Activated CD4-positive, alpha-beta T cell treated with anti-CD3 and anti-CD28 coated beads, Interleukin-10, Interleukin-2, amounts not matched to agents 100 ng/mL and 50 ng/mL, durations not matched to agents 16 hours and 8 hours (primary cell): ENCODE data around the gene RBFA.
"Not testable (repeated sequence)": the region's sequence is repeated elsewhere in the genome, so short reads cannot be mapped to it uniquely, and the experiment has no call there.

ENCODE experiments used
- DNase-seq: peaks from one replicate; pipeline ENCODE4 v3.0.0-alpha.2; 2020

The RBFA gene, protein sequence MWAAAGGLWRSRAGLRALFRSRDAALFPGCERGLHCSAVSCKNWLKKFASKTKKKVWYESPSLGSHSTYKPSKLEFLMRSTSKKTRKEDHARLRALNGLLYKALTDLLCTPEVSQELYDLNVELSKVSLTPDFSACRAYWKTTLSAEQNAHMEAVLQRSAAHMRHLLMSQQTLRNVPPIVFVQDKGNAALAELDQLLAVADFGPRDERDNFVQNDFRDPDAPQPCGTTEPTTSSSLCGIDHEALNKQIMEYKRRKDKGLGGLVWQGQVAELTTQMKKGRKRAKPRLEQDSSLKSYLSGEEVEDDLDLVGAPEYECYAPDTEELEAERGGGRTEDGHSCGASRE

DNA sequence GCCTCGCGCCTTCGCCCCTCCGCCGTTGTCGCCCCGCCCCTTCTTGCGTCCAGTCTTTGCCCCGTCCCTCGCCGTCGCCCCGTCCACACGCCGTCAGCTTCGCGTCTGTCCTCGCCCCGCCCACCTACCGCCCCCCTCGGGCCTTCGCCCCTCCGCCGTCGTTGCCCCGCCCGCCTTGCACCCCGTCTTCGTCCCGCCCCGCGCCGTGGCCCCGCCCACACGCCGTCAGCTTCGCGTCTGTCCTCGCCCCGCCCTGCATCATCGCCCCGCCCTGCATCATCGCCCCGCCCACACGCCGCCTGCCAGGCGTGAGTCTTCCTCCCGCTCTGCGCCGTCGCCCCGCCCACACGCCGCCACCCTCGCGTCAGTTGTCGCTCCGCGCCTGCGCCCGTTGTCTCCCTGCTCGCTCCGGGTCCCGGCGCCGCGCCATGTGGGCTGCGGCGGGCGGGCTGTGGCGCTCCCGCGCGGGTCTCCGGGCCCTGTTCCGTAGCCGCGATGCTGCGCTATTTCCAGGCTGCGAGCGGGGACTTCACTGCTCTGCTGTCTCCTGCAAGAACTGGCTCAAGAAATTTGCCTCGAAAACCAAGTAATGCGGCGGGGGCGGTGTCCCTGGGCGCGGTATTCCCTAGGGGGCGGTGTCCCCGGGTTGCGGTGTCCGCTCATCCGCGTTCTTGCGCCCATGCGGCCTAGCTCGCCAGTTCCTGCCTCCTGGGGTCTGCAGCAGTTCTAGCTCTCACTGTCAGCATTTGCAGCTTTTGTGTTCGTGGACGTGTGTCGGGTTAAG is at the start of gene RBFA:
TSS of gene RBFA (plus strand) at position 367 of the 784 bp plus-strand sequence. CDS start at position 429, 62 bp downstream.
- peak; percentile 98 for DNase-seq

DNA sequence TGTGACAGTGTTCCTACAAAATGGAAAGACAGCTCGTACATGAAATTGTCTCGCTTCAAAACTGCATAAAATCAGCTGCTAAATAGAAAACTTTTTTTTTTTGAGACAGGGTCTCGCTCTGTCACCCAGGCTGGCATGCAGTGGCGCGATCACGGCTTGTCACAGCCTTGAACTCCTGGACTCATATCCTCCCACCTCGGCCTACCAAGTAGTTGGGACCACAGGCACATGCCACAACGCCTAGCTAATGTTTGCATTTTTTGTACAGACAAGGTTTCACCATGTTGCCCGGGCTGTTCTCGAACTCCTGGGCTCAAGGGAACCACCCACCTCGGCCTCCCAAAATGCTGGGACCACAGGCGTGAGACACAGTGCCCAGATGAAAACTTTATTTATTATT is 49.1 kb upstream of the RBFA start:
- DNase-seq: no peak

DNA sequence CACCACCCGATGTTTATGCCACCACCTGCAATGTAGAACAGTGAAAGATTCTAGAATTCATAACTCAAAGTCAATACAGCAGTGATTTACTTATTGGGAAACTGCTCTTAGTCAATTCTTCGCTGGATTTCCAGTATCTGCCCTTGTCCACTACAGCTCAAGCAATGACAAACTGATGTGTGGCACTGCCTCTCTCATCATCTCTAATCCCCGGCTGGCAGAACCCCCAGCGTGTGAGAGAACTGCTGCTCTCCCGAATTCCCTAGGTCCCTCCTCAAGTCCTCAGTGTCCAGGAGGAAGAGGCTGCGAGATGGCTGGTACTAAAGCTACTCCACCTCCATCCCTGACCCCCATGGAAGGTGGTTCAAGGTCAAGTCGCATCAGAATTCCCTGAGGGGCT is 47.5 kb upstream of the RBFA start:
- no peak for DNase-seq

DNA sequence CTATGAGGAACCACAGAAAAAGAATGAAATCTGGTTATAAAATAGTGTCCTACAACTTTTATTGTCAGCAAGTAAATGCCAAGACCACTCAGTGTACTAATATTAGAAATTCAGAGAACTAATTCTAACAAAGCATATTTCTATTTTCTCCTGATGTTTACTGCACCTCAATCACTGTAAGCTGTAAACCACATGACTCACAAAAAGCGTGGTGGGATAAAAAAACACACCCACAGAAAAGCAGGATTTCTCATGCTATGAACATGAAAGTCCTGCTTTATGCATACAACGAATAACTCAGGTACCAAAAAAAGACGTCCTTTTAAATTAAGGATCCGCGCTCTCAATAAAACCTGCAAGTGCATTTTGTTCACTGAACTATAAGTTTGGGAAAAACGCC is 46.7 kb upstream of the RBFA start:
- no peak for DNase-seq

DNA sequence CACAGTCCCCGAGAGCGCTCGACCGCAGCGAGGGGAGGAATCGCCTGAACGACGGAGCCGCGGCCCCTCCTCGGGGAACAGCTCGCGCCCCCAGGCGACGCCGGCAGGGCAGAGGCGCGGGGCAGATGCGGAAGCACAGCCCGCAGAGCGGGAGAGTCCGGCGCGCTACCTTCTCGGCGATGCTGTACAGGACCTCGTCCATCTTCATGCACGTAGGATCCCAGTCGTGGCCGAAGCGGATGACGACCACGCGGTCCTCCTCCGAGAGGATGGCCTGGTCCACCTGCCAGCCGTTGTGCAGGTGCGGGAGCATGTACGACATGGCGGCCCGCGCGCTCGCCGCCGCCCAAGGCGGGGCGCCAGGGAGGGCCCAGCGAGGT is 46.2 kb upstream of the RBFA start:
- peak; percentile 66 for DNase-seq

DNA sequence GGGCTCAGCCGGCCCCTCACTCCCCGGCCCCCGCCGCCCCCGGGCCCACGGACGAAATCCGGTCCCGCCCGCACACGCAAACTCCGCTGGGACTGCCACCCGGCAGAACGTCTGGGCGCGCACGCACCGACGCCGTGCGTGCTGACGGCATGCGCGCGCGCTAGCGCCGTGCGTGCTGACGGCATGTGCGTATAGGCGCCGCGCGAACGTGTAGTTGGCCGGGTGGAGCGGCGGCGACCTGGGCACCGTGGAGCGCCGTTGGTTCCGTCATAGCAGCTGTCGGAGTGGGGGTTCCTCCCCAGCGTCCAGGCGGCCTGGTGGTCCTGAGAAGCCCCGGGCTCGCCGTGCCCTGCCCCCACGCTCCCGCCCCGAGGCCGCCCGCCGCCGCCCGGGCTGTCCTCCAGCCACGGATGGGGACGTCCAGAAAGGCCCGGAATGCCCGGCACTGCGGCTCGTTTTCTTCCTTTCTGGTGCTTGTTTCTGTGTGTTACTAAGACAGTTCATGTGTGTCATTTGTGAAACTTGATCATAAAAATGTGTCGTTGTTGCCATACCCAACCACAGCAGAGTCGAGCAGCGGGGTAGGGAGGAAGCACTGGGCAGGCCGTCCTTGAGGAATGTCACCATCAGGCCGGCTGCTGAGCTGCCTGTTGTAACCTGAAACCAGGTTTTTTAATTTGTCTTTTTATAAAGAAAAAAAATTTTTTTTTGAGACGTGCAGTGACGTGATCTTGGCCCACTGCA is 45.6 kb upstream of the RBFA start, which contains the start of gene TXNL4A:
TSS of gene TXNL4A (minus strand) at position 113 of the 744 bp plus-strand sequence. CDS start 171 bp downstream, outside the sequence.
- DNase-seq: peak; percentile 93

DNA sequence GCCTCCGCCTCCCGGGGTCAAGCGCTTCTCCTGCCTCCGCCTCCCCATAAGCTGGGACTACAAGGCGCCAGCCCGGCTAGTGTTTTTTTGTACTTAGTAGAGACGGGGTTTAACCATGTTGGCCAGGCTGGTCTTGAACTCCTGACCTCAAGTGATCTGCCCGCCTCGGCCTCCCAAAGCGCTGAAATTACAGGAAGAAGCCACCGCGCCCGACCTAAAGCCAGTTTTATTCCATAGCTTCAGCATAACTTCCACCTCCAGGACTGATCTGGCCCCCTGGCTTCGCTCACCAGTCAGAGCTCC is 45.1 kb upstream of the RBFA start:
- DNase-seq: no peak

DNA sequence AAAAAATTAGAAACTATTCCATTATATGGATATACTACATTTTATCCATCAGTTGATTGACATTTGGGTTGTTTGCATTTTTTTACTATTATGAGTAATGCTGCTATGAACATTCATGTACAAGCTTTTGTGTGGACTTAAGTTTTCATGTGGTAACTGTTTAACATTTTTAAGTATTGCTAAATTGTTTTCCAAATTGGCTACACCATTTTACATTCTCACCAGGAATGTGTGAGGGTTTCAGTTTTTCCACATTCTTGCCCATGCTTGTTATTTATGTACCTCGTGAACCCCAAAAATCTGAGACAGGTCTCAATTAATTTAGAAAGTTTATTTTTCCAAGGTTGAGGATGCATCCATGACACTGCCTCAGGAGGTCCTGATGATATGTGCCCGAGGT is 42.7 kb upstream of the RBFA start:
- DNase-seq: no peak

DNA sequence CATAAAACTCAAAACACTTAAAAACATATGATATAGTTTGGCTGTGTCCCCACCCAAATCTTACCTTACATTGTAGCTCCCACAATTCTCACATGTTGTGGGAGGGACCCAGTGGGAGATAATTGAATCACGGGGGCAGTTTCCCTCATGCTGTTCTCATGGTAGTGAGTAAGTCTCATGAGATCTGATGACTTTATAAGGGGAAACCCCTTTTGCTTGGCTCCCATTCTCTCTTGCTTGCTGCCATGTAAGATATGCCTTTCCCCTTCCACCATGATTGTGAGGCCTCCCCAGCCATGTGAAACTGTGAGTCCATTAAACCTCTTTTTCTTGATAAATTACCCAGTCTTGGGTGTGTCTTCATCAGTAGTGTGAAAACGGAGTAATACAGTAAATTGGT is 34.5 kb upstream of the RBFA start:
- DNase-seq: not testable (repeated sequence)

DNA sequence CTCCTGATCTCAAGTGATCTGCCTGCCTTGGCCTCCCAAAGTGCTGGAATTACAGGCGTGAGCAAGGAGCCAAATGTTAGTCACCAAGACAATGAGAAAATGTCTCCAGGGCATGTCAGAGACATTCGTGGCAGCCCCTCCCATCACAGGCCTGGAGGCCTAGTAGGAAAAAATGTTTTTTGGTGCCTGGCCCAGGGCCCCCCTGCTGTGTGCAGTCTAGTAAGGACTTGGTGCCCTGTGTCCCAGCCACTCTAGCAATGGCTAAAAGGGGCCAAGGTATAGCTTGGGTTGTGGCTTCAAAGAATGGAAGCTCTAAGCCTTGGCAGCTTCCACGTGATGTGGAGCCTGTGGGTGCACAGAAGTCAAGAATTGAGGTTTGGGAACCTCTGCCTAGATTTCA is 33.4 kb upstream of the RBFA start:
- no peak for DNase-seq

DNA sequence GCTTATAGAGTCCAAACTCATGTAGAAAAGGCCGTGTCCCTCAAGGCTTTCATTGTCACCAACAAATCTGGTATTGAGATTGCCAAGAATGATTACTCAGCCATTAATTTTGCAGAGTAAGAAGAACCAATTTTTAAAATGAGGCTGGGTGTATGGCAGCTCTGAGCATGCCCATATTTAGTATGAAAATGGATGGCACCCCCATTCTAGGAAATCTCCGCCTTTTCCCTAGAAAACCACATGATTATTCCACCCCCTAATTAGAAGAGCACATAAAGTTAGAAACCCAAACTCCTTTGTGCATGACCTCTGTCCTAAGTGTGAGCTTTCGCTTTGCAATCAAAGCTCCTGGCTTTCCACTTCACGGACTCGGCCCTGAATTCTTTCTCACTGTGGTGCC is 31.8 kb upstream of the RBFA start:
- no peak for DNase-seq

DNA sequence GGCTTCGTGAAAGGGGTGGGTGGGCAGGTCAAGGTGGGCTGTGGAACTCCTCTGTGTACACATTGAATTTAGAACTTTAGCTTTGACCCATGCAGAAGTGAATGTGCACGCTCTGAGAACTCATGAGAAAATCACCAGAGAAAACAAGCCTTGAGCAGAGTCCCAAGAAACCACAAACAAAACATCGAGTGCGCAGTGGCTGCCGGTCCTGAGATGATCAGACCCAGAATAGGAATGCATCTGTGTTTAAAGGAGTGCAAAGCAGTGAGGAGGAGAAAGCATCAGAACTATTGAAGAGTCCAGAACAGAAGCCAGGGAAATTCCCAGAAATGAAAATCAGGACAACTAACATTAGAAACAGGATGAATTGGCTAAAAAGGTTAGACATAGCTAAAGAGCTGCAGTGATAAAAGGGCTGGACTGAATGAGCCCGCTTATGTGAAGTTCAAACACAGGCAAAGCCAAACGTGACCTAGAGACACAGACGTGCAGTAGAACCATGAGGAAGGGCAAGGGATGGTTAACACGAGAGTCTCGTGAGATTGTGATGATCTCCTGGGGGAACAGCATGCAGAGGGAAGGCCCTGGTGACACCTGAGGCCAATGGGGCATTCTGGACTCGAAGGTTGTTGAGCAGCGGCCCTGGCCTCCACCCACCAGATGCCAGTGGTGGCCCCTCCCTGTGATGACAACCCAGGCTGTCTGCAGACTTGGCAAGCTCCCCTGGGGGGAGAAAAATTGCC is 29.5 kb upstream of the RBFA start:
- DNase-seq: no peak

DNA sequence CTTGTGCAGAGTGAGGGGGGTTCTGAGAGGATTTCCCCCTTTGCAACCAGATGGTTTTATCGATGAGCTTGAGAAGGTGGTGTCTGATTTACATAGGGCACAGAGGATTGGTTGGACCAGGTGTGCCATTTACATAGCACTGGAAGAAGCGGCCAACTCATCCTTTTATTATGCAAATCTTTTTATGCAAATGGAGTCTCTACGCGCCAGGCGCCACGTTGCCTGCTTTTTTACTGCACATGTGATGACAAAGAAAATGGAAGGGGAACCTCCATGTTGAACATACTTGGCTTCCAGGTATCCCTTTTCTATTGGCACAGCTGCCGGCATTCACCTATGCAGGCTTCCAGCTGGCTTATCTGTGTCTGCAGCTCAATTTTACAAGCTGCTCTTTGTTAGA is 27.5 kb upstream of the RBFA start:
- no peak for DNase-seq

DNA sequence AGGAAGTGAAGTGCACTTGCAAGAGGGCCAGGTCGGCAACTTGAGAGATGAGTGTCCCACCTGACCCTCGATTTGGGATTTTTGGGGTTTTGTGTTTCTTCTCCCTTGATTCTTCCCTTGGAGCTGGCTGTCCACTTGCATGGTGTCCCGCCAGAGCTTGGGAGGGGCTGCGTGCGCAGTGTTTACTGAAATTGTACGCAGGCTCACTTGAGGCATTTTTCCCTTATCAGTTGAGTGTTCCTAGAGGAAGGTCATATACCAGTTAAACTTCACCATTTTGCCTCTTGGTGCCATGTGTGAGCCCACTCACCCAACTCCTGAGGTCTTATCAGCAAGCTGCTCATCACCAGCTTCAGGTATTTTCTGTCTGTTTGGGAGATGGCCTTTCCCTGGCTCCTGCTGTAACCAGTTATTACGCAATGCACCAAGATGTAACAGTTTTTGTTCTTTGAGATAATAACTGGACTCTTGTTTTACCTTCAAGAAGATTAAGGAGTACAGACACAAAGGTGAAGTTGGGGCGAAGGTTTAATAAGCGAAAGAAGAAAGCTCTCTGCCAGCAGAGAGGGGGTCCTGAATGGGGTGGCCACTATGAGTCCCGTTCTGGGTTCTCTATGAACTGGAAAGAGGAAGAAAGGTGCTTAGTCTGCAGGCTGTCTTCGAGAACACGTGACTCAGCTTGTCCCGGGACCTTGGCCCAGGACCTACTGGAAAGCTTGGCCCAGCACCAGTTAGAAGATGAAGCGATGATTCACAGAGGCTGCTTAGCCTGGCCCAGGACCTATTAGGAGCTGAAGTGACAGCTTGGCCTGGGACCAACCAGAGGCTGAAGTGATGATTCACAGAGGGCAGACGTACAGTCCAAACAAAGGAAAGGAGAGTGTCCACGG is 24.3 kb upstream of the RBFA start:
- no peak for DNase-seq

DNA sequence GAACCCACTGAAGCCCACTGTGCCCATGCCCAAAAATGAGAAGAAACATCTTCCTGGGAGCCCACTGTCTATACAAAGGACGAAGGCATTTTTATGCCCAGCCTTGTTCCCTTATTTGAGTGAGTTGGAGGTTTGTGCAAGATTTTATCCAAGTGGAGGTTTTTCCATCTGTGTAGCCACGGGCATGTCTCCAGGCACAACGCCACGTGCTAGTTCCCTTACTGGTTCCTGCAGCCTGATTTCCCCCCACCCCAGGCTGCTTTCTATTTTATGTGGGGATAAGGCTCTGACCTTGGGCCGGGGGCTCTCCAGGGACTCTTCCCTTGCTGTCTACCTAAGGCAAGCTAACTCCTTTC is 23.7 kb upstream of the RBFA start:
- no peak for DNase-seq

DNA sequence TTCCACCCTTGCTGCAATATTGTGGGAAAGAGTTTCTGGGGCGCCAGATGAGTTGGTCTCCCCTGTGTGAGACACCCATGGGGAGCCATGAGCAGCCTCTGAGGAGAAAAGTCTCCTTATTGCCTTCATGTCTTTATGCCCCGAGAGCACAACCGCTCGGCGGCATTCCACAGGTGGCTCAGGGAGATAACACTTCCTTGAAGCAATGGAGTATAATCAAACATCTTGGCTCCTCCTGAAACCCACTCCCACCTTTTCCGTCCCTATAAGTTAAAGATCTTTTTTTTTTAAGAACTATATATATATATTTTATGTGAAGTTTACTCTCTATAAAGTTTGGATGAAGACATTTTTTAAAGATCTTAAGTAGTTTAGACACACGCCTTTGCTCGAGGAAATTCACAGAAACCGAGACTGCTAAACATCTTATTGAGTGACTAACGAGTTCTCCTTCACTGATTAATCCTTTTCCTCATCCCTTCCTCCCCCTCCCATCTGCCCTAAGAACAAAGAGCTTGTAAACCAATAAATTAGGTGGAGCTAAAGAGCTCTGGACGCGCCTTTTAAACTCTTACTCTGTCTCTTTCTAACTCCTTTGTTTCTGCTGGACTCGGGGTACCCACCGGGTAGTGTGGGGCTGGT is 22.6 kb upstream of the RBFA start:
- not testable (repeated sequence) for DNase-seq

DNA sequence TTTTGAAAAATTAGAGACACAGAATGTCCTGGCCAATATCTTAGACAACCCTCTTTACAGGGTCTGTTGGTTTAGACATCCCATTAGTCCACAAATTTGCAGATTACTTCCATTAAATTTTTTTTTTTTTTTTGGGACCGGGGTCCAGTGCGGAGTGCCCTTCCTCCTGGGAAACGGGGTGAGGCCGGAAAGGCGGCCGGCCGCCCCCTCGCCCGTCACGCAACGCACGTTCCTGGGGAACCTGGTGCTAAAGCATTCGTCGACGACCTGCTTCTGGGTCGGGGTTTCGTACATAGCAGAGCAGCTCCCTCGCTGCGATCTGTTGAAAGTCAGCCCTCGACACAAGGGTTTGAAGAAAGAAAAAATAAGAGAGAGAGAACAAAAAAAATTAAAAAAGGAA is 21.5 kb upstream of the RBFA start:
- no peak for DNase-seq

DNA sequence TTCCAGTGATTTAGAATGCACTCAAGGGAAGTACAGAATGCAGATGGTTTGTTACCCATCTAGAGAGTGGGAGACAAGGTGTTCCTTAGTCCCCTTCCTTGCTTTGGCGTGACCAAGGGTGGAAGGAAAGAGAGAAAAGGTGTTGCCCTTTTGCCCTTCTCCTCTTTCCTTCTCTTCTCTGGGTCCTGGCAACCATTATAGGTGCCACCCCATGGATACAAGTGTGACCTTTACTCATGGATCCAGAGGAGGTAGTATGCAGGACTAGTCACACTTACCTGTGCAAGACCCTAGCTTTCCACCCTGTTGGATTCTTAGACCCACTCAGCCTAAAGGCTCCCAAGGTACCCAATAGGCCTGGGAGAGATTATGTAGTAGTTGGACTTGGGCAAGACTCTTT is 11.6 kb upstream of the RBFA start:
- no peak for DNase-seq

DNA sequence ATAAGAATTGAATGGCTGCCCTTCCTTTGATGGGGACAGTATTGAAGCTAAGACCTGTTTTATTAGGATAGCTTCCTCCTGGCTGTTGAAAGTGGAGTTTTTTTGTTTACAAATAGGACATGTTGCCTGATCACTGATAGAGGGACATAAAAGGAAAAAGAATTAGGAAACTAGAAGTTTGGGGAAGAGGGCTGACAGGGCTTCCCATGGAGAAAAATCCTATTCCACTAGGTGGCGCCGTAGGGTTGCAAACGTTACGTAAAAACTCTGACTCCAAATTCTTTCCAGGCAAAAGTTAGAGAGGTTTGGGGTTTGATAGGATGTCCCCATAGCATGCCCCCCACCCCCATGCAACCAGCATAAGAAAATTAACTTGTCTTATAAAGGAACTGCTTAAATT is 11.1 kb upstream of the RBFA start:
- peak; percentile 15 for DNase-seq

DNA sequence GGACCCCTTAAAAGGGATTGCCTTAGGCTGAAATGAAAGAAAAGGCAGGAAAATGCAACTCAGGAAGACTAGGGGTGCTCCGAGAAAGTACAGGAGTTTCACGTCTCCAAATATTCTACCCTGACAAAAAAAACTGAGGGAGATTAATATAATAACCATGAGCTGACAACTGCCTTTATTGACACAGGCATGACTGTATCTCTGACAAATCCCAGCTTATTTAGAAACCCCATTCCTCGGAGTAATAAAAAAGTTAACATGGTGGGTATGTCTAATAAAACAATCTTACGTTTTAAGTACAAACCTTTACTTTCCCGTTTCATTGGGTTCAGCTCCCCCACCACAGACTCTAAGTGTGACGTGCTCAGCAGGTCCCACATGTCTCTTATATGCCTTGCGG is 7.9 kb upstream of the RBFA start:
- DNase-seq: no peak

DNA sequence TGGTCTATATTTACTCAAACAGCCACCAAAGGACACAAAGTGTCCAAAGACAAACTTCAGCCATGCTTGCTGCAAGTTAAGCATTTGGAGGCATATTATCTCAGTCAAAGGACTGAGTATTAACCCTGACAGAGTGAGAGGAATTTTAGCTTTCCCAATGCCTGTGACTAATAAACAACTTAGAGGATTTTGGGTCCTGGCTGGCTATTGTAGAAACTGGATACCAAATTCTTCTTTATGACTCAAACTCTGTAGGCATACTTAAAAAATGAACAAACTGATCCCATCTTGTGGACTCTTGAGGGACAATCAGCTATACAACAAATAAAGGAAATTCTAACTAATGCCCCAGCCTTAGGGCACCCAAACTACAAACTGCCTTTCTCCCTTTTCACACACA is 6.5 kb upstream of the RBFA start:
- DNase-seq: not testable (repeated sequence)

DNA sequence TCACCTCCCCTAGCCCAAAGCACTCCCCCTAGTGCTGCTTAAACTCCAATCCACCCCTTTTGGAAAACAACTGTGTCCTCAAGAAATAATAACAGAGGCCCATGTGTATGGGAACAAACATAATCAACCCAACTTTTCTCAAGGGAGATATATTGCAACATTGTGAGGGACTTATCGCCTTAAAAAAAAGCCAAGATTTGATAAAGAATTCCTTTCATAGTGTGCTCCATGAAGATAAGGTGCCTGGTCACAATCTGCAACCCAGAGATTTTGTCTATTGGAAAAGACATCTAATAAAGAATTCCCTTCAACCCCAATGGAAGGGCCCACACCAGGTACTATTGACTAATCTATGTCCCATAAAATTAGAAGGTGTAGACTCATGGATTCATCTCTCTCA is 4.5 kb upstream of the RBFA start:
- DNase-seq: no peak
